GM18867 (cell line): ENCODE measurements around the gene TCF4.
A peak's percentile ranks its signal among the peaks of the same experiment; 100 is the strongest.

Source experiments
- ATAC-seq: cut with Tn5 transposase; IDR thresholded peaks from one replicate; pipeline ENCODE4 v1.9.1; 2021; ENCODE audit warnings: mild to moderate bottlenecking, moderate library complexity; ENCODE audit not compliant: unreplicated experiment

Gene TCF4

GRCh38 chr18:55310863-55311262 is 277.1 kb downstream of the TCF4 start:
- ATAC-seq = no peak

GRCh38 chr18:55310044-55310676 is 277.8 kb downstream of the TCF4 start:
- no peak for ATAC-seq

GRCh38 chr18:55309249-55309648 is 278.7 kb downstream of the TCF4 start:
- no peak for ATAC-seq

- ATAC-seq = peak; percentile 78
Measured at GRCh38 chr18:55307505-55307904, 280.5 kb downstream of the TCF4 start.

- no peak for ATAC-seq
Measured at GRCh38 chr18:55306359-55307024, 281.5 kb downstream of the TCF4 start.

GRCh38 chr18:55302167-55302833 is 285.7 kb downstream of the TCF4 start:
- ATAC-seq = no peak

GRCh38 chr18:55301824-55302166 is 286.2 kb downstream of the TCF4 start:
- no peak for ATAC-seq

- ATAC-seq = no peak
Measured at GRCh38 chr18:55300936-55301531, 287.0 kb downstream of the TCF4 start.

- no peak for ATAC-seq
Measured at GRCh38 chr18:55300421-55300935, 287.5 kb downstream of the TCF4 start.

GRCh38 chr18:55296778-55297177 is 291.2 kb downstream of the TCF4 start:
- no peak for ATAC-seq

GRCh38 chr18:55296115-55296514 is 291.9 kb downstream of the TCF4 start:
- no peak for ATAC-seq

- no peak for ATAC-seq
Measured at GRCh38 chr18:55290898-55291297, 297.1 kb downstream of the TCF4 start.

- peak; percentile 57 for ATAC-seq
Measured at GRCh38 chr18:55289775-55290174, 298.2 kb downstream of the TCF4 start.

GRCh38 chr18:55289048-55289447 is 298.9 kb downstream of the TCF4 start:
- no peak for ATAC-seq

GRCh38 chr18:55287935-55288868 is 299.8 kb downstream of the TCF4 start:
- ATAC-seq = no peak

GRCh38 chr18:55287149-55287806 is 300.7 kb downstream of the TCF4 start:
- no peak for ATAC-seq

GRCh38 chr18:55286257-55286825 is 301.7 kb downstream of the TCF4 start:
- ATAC-seq = no peak

GRCh38 chr18:55284614-55285013 is 303.4 kb downstream of the TCF4 start:
- ATAC-seq = no peak

GRCh38 chr18:55283309-55283708 is 304.7 kb downstream of the TCF4 start:
- no peak for ATAC-seq

- ATAC-seq = no peak
Measured at GRCh38 chr18:55280503-55280902, 307.5 kb downstream of the TCF4 start.
